A549 treated with Mapracorat at 1 μM for 4 hours (cell line): Measurements from ENCODE around the gene SIRPB2. TPM values are rescaled to one million over a fixed set of nuclear protein-coding genes. Genes with fewer than 3 reads are reported as not detected.

Source experiments
- total RNA-seq: library from RNA; stranded (reverse); fragments of 200-300 nt; extraction: Qiagen RNA extraction; gene quantifications from 5 replicates; pipeline ENCODE4 v1.2.3, GENCODE V29; 2022

The SIRPB2 gene
- total RNA-seq = 0.15 TPM in 1 of 5 replicates, not detected in the others

GRCh38 chr20:1491281-1491840 lies at the start of gene SIRPB2:
SIRPB2 (minus strand) TSS chr20:1491420; CDS start chr20:1491359, 61 bp downstream.

GRCh38 chr20:1466211-1467081 lies 24.8 kb downstream of the SIRPB2 start, which contains the start of gene NSFL1C:
NSFL1C (minus strand) TSS chr20:1466849; CDS start chr20:1466824, 25 bp downstream.

Other genes with a start within 250 kb of the SIRPB2 start
- 3.1 to 4.9 TPM (median 4.0 TPM) in 5 replicates for gene SNPH, start 225.1 kb downstream of the SIRPB2 start, total RNA-seq
- 1.8 to 2.3 TPM (median 2.2 TPM) in 5 replicates for gene SDCBP2, start 162.3 kb downstream of the SIRPB2 start, total RNA-seq
- 523 to 533 TPM (median 529 TPM) in 5 replicates for gene FKBP1A, start 98.4 kb downstream of the SIRPB2 start, total RNA-seq
- gene NSFL1C, start 24.6 kb downstream of the SIRPB2 start, total RNA-seq = 104 to 139 TPM (median 113 TPM) in 5 replicates
- gene SIRPD, start 66.3 kb upstream of the SIRPB2 start, total RNA-seq = not detected in 5 replicates
- 0.29 to 0.52 TPM (median 0.51 TPM) in 5 replicates for gene SIRPB1, start 128.6 kb upstream of the SIRPB2 start, total RNA-seq
- not detected in 5 replicates for gene SIRPG, start 166.4 kb upstream of the SIRPB2 start, total RNA-seq